ENCODE results near the gene RALGDS. TPM values are rescaled to one million over a fixed set of nuclear protein-coding genes. Genes with fewer than 3 reads are reported as not detected.

Gene RALGDS
- polyA plus RNA-seq, 4 donors, result 32.2 to 47.1 (median 33.5) TPM

DNA sequence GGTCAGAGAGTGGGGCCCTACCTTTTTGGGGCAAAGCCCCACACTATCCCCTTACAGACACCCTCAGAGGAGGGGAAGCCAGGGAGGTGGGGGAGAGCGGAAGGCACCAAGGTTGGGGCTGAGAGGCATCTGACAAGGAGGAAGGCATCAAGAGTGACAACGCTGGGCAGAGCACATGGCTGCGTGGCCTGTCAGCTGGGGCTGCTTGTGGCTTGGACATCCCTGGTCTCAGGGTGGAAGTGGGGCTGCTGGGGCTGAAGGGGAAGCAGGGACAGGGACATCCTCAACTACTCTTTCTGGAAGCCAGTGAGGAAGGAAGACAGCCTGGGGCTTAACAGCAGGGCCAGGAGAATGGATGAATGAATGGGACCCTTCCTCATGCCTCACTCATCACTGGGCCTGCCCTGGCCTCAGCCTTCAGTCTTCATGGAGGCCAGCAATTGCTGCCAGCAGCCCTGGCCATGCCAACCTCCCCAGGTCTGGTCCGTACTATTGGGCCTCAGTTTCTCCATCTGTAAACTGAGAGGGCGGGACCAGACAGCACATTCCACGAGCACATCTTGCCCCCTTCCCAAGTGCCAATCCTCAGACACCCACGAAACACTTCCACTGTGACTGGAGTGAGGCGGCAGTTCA lies 993 bp upstream of the RALGDS start:
- no peak for DNase-seq (ENCODE audit: low read depth in 4 of 4, low spot score in 2 of 4)

- DNase-seq (ENCODE audit: low read depth in 4 of 4, low spot score in 2 of 4), result no peak
Measured at GRCh38 chr9:133120501-133121197, 391 bp downstream of the RALGDS start.

- DNase-seq (ENCODE audit: low read depth in 4 of 4, low spot score in 2 of 4), result no peak
Measured at GRCh38 chr9:133119846-133120500, 1.1 kb downstream of the RALGDS start.

- no peak for DNase-seq (ENCODE audit: low read depth in 4 of 4, low spot score in 2 of 4)
Measured at GRCh38 chr9:133119103-133119845, 1.8 kb downstream of the RALGDS start.

DNA sequence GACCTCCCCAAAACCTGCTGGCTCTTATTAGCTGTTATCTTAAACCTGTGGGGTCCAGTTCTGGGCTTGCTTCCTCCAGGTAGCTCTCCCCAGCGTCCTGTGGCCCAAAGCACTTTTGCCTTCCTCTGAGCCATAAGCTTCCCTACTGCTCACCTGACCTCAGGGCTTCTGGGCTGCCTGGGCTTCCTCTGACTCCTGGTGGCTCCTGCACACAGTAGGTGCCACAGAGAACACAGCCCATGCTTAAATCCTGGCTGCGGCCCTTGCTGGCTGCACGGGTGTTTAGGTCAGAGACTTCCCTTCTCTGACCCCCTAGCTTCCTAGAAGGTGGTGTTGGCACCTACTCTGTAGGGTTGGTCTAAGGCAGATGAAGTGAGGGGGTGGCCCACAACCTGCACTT lies 2.5 kb downstream of the RALGDS start:
- DNase-seq (ENCODE audit: low read depth in 4 of 4, low spot score in 2 of 4), result no peak

- no peak for DNase-seq (ENCODE audit: low read depth in 4 of 4, low spot score in 2 of 4)
Measured at GRCh38 chr9:133118179-133118520, 2.9 kb downstream of the RALGDS start.

DNA sequence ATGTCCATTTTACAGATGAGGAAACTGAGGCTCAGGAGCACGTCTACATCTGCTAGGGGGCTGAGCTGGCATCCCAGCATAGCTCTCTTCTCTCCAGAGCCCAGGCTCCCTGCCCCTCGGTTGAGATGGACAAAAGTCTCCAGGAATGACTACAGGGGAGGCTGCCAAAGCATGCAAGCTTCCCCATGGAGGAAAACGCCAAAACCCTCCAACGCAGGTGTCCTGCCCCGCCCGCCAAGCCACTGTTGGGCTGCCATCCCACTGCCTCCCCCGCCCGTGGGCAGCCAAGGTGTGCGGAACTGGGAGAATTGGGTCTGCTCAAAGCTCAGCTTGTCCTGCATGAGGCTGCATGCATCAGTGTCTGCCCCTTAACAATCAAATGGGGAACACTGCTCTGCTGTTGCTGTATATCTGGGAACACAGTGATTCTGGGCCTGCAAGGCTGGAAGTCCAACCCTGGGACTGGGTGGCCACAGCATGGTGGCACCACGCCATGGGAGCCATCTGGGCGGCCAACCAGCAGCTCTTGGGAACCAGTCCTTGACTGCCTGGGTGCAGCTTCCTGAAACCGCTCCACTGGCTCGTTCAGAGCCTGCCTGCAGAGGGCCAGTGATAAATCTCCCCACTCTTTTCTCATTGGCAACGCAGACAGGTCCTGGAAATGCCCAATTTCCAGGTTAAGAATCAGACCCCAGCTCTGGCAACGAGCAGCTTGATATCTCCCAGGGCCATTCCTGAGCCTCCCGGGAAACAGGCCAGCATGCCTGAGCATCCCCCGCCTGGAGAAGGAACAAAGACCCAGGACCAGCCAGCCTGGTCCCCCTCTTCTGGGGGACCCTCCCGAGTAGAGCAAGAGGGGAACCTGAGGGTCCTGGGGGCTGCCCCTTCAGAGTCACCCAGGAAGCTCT lies 3.5 kb downstream of the RALGDS start:
- DNase-seq (ENCODE audit: low read depth in 4 of 4, low spot score in 2 of 4), result no peak

DNA sequence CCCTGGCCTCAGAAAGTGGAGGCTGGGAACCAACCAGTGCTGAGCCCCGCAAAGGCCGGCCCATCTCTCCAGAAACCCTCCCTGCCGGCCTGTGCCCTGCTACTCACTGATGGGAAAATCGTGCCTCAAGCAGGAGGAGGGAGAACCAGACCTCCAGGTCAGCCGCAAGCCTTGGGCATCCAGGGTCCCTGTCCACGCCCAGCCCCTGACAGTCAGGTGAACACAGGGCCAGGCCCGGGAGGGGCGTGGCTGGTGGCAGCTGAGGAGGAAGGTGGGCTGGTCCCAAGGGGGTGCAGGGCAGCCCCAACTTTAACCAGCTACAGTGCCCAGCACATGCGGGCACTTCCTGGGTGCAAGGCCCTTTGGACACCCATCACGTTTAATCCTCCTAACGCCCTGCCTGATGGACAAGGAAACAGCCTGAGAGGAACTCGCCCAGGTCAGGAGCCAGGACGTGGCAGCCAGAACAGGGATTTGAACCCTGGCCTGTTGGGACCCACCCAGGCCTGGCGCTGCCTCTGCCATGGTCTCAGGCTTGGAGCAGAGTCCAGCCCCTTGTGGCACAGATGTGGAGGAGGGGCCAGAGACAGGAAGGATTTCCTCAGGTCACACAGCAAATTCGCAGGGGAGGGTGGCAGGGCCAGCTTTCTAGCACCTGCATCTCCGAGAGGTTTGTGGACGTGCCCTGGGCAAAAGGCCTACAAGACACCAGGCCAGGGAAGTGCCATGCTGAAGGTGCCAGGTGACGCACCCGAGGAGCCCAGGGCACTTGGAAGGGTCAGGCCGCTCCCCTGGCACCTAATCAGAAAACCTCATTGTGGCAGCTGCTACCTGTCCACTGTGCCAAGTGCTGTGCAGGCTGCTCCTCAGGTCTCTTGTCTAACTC lies 4.5 kb downstream of the RALGDS start:
- no peak for DNase-seq (ENCODE audit: low read depth in 4 of 4, low spot score in 2 of 4)

DNA sequence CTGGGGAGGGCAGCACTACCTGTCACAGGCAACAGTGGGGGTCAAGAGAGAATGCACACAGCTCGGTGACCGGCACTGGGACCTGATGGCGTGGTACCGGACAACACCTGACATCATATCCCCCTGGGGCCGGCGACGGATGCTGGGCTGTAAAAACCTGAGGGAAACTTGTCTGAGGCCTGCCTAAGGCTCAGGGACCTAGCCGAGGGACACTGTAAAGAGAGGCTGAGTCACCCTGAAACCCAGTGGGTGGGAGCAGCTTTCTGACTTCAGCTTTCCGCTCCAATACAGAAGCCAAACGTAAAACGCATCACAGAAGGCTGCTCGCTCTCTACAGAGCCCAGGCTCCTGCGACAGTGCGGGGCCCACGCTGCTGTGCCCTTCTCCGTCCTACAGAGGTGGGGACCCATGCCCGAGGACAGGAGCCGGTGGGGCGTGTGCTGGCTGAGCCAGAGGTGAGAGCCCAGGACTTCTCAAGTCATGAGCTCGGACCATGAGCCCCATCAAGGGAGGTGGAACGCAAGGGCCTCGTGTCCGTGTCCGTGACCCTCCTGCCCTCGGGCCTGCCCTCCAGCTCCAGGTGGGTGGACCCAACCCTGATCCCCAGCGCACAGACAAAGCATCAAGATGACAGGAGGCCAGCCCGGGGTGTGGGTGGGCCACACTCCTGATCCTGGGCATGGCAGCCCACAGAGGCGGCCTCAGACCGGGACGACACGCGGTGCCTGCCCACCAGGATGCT lies 5.3 kb downstream of the RALGDS start:
- DNase-seq (ENCODE audit: low read depth in 4 of 4, low spot score in 2 of 4), result no peak

- no peak for DNase-seq (ENCODE audit: low read depth in 4 of 4, low spot score in 2 of 4)
Measured at GRCh38 chr9:133114886-133115603, 6.0 kb downstream of the RALGDS start.

DNA sequence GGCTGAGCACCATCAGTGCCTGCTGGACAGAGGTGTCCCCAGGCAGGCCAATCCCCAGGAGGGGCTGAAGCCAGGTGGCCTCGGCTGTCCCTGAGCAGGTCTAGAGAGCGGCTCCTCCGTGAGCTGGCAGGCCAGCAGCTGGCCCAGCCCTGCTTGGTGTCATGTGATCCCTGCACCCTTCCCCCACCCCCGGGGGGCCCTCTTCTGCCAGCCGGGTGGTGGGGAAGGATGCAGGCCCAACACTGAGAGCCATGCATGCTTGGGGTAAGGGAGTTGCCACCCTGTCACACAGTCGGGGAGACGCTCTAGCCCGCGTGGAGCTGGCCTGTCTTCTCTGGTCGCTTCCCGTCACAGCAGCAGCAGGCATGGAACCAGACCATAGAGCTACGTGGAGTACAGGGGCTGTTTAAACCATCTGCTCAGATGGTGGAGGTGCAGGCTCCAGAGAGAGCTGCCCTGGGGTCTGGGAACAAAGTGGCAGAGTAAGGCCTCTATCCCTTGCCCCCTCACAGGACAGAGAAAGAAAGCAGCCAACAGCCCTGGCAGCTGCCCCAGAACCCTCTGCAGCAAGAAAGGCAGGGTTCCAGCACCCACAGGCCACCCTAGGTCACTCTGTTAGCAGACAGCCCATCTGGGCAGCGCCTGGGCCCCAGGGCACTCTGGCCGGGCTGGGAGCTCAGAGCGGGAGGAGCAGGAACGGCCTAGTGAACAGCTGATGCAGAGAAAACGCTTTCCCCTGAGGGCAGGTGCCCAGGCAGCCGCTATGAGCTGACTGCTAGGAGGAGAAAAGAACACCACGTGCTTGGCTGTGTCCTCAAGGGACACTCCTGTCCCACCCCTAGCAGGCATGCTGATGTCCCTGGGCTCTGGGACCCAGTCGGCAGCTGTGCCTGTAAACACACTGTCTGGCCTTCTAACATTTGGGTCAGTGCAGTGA lies 6.8 kb downstream of the RALGDS start:
- DNase-seq (ENCODE audit: low read depth in 4 of 4, low spot score in 2 of 4), result no peak

GRCh38 chr9:133113163-133113948 lies 7.7 kb downstream of the RALGDS start:
- DNase-seq (ENCODE audit: low read depth in 4 of 4, low spot score in 2 of 4), result no peak

DNA sequence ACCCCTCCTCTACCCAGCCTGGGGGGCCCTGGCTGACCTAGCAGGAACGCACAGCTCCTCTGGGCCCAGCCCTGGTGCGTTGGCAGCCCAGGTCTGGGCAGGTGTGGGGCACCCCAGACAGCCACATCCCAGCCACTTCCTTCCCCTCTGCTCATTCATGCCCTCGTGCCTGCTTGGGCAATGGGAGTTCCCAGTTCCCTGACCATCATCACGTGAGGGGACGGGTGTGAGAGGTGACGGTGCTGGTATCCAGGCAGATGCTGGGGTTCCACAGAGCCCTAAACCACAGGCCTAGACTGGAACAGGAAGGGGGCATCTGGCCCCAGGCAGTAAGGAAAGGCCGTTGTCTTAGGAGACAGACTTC lies 8.4 kb downstream of the RALGDS start:
- DNase-seq (ENCODE audit: low read depth in 4 of 4, low spot score in 2 of 4), result no peak

DNA sequence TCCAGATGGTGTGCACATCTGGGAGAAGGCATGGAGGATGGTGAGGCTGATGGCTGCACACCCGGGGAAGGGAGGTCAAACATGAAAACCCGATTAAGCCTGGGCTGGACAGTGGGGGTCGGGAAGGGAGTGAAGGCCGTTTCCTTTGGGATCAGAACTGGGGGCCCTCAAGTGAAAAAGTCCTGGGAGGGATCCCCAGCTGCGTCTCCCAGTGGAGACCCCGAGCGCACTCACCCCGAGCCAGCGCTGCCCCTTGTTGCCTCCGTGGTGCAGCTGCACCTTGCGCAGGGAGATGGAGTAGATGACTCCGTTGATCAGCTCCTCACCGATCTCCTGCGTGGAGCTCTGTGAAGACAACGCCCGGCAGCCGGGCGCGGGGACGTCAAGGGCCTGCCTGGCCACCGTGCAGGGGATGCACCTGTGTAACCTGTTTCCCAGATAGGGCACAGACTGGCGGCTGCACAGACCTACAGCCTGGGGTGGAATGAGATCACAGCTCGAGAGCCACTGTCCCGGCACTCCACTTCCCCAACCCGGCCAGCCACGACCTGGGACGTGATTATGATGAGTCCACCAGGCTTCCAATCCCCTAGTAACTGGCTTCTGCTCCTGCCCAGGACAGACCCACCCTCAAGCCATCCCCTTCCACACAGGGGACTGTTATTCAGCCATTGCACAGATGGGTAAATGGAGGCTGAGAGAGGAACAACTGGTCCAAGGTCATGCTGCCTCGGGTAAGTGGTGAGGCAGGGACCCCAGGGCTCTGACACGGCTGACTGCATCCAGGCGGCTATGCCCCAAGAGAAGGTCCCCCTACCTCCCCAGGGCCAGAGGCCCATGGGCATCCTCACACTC lies 9.0 kb downstream of the RALGDS start:
- no peak for DNase-seq (ENCODE audit: low read depth in 4 of 4, low spot score in 2 of 4)

- no peak for DNase-seq (ENCODE audit: low read depth in 4 of 4, low spot score in 2 of 4)
Measured at GRCh38 chr9:133109931-133110650, 10.9 kb downstream of the RALGDS start.

All from left renal cortex interstitium (tissue), 4 donors.